Upper lobe of left lung (tissue), 4 donors: ENCODE data around the gene TRIP6.

Experiments
- CTCF ChIP-seq, 6 experiments: fragments of 450-650 bp in 4 of 6; fragments of 200-600 bp in 2 of 6; sonication (generic) in 2 of 6; IDR thresholded peaks; one replicate each; pipeline ENCODE4 v1.5.1; 2016 to 2019; ENCODE audit warnings: antibody characterized with exemption in 6 of 6
- POLR2A ChIP-seq, 4 donors: fragments of 450-650 bp; IDR thresholded peaks; one replicate each; pipeline ENCODE4 v1.5.1; 2016 to 2017; ENCODE audit warnings: antibody characterized with exemption in 4 of 4, mild to moderate bottlenecking in 2 of 4

GRCh38 chr7:100921039-100921438, 53.9 kb downstream of the TRIP6 start:
- TF ChIP-seq CTCF (IDR thresholded peaks at IDR 0.05) (no peak), POLR2A (IDR thresholded peaks at IDR 0.05) (no peak)
